Peyer's patch (tissue), 4 donors: ENCODE data around the gene OR10T2.

Source experiments
- CTCF ChIP-seq, 6 experiments: fragments of 450-650 bp in 4 of 6; fragments of 200-600 bp in 2 of 6; sonication (generic) in 1 of 6; IDR thresholded peaks; one replicate each; pipeline ENCODE4 v1.5.1; 2017 to 2019; ENCODE audit warnings: antibody characterized with exemption in 6 of 6, mild to moderate bottlenecking in 3 of 6, moderate library complexity in 1 of 6
- POLR2A ChIP-seq, 2 donors: fragments of 450-650 bp; IDR thresholded peaks; one replicate each; pipeline ENCODE4 v1.5.1; 2017; ENCODE audit warnings: antibody characterized with exemption in 2 of 2, mild to moderate bottlenecking in 2 of 2, moderate library complexity in 2 of 2

GRCh38 chr1:158398818-158399514, at the start of gene OR10T2:
- no peak for TF ChIP-seq CTCF (IDR thresholded peaks at IDR 0.05)
- no peak for TF ChIP-seq POLR2A (IDR thresholded peaks at IDR 0.05)
